WTC11 (cell line): ENCODE data around the gene CNBP. TPM values are rescaled to one million over a fixed set of nuclear protein-coding genes. Genes with fewer than 3 reads are reported as not detected.
"Not testable (repeated sequence)": the region's sequence is repeated elsewhere in the genome, so short reads cannot be mapped to it uniquely, and the experiment has no call there.

Experiments
- ATAC-seq: fragments of 200-7000 bp; cut with Tn5 transposase; 2 replicates; pipeline ENCODE4 v1.10.0; 2021; ENCODE audit warnings: mild to moderate bottlenecking, moderate library complexity
- CTCF ChIA-PET: fragments of 300-600 bp; sonication (Branson Sonifier 250); formaldehyde crosslinking; loops from one replicate; lab custom pipeline; 2021; ENCODE audit warnings: antibody characterized with exemption; lab: Charles Lee
- POLR2A ChIA-PET: fragments of 350-600 bp; sonication (Branson Sonifier 250); formaldehyde crosslinking; loops from one replicate; lab custom pipeline; 2021; ENCODE audit warnings: antibody characterized with exemption; lab: Charles Lee
- DNase-seq: peaks from one replicate; pipeline ENCODE4 v3.0.0; 2021; ENCODE audit warnings: low spot score
- H3K27ac Mint-ChIP-seq: 2 replicates; pipeline ENCODE4 v1.8.0; 2021; ENCODE audit warnings: mixed read lengths
- H3K27me3 Mint-ChIP-seq: 2 replicates; pipeline ENCODE4 v1.8.0; 2021; ENCODE audit warnings: low read depth, mild to moderate bottlenecking, moderate library complexity, mixed read lengths
- H3K36me3 Mint-ChIP-seq: 2 replicates; pipeline ENCODE4 v1.8.0; 2021; ENCODE audit warnings: mixed read lengths
- H3K4me1 Mint-ChIP-seq: 2 replicates; pipeline ENCODE4 v1.8.0; 2022; ENCODE audit warnings: mixed read lengths
- H3K4me3 Mint-ChIP-seq: 2 replicates; pipeline ENCODE4 v1.8.0; 2021; ENCODE audit warnings: mild to moderate bottlenecking, moderate library complexity, mixed read lengths
- H3K9me3 Mint-ChIP-seq: 2 replicates; pipeline ENCODE4 v1.8.0; 2021; ENCODE audit warnings: mixed read lengths
- AR ChIP-seq: fragments of 250-450 bp; sonication (Bioruptor Pico); IDR thresholded peaks from 2 replicates; pipeline ENCODE4 v1.9.0; 2021; ENCODE audit warnings: mild to moderate bottlenecking
- ATF1 ChIP-seq: sonication (generic); formaldehyde crosslinking; IDR thresholded peaks from 2 replicates; pipeline ENCODE4 v1.8.1; 2023; ENCODE audit warnings: mild to moderate bottlenecking, moderate library complexity, missing genetic modification reagents
- CREB1 ChIP-seq: sonication (generic); formaldehyde crosslinking; IDR thresholded peaks from 2 replicates; pipeline ENCODE4 v1.8.0; 2023; ENCODE audit warnings: mild to moderate bottlenecking, missing genetic modification reagents
- E2F1 ChIP-seq: sonication (generic); formaldehyde crosslinking; IDR thresholded peaks from 2 replicates; pipeline ENCODE4 v1.8.0; 2022; ENCODE audit warnings: mild to moderate bottlenecking, missing genetic modification reagents
- E2F5 ChIP-seq: sonication (generic); formaldehyde crosslinking; IDR thresholded peaks from 2 replicates; pipeline ENCODE4 v1.8.1; 2022; ENCODE audit warnings: mild to moderate bottlenecking, moderate library complexity, missing genetic modification reagents
- ETV6 ChIP-seq: sonication (generic); formaldehyde crosslinking; IDR thresholded peaks from 2 replicates; pipeline ENCODE4 v1.8.1; 2022; ENCODE audit warnings: mild to moderate bottlenecking, missing genetic modification reagents
- GRHL2 ChIP-seq: fragments of 250-450 bp; sonication (Bioruptor Pico); IDR thresholded peaks from 2 replicates; pipeline ENCODE4 v1.8.0; 2022; ENCODE audit warnings: mild to moderate bottlenecking, moderate library complexity; ENCODE audit not compliant: insufficient replicate concordance, severe bottlenecking
- GTF2I ChIP-seq: fragments of 250-450 bp; sonication (Bioruptor Pico); conservative IDR thresholded peaks from 2 replicates; pipeline ENCODE4 v1.4.0; 2021; ENCODE audit warnings: mild to moderate bottlenecking
- MAX ChIP-seq: sonication (generic); formaldehyde crosslinking; IDR thresholded peaks from 2 replicates; pipeline ENCODE4 v1.8.0; 2022; ENCODE audit warnings: mild to moderate bottlenecking, missing genetic modification reagents
- MLX ChIP-seq: sonication (generic); formaldehyde crosslinking; IDR thresholded peaks from 2 replicates; pipeline ENCODE4 v1.8.1; 2023; ENCODE audit warnings: mild to moderate bottlenecking, missing genetic modification reagents, moderate library complexity
- RELA ChIP-seq: sonication (generic); formaldehyde crosslinking; IDR thresholded peaks from 2 replicates; pipeline ENCODE4 v1.8.1; 2022; ENCODE audit warnings: missing genetic modification reagents, mild to moderate bottlenecking, borderline replicate concordance
- SP1 ChIP-seq: sonication (generic); formaldehyde crosslinking; conservative IDR thresholded peaks from 2 replicates; pipeline ENCODE4 v1.8.1; 2022; ENCODE audit warnings: missing genetic modification reagents
- TEAD1 ChIP-seq: sonication (generic); formaldehyde crosslinking; IDR thresholded peaks from 2 replicates; pipeline ENCODE4 v1.8.0; 2022; ENCODE audit warnings: mild to moderate bottlenecking, missing genetic modification reagents
- TP53 ChIP-seq: sonication (generic); formaldehyde crosslinking; IDR thresholded peaks from 2 replicates; pipeline ENCODE4 v1.8.1; 2023; ENCODE audit warnings: mild to moderate bottlenecking, missing genetic modification reagents
- ZNF263 ChIP-seq: sonication (generic); formaldehyde crosslinking; IDR thresholded peaks from 2 replicates; pipeline ENCODE4 v1.8.1; 2022; ENCODE audit warnings: low read depth, mild to moderate bottlenecking, moderate library complexity, missing genetic modification reagents
- ZNF281 ChIP-seq: sonication (generic); formaldehyde crosslinking; IDR thresholded peaks from 2 replicates; pipeline ENCODE4 v1.8.0; 2023; ENCODE audit warnings: mild to moderate bottlenecking, missing genetic modification reagents
- ZNF425 ChIP-seq: fragments of 250-450 bp; sonication (Bioruptor Pico); conservative IDR thresholded peaks from 2 replicates; pipeline ENCODE4 v1.9.0; 2021; ENCODE audit warnings: mild to moderate bottlenecking
- ZNF532 ChIP-seq: fragments of 250-450 bp; sonication (Bioruptor Pico); IDR thresholded peaks from 2 replicates; pipeline ENCODE4 v1.9.0; 2021; ENCODE audit warnings: mild to moderate bottlenecking, borderline replicate concordance
- total RNA-seq: library from RNA; stranded (reverse); gene quantifications from 3 replicates; pipeline ENCODE4 v1.2.3, GENCODE V29; 2021

Gene CNBP
- total RNA-seq, 1 experiment from 2014 or later = 329 TPM

- Mint-ChIP-seq H3K4me3 (no peak overlapping the region), H3K27me3 (no peaks in the 10 kb centered on the region), H3K27ac (no peak overlapping the region), H3K4me1 (no peaks in the 10 kb centered on the region), H3K36me3 (peaks cover 6% of the 10 kb centered on the region), H3K9me3 (no peaks in the 10 kb centered on the region)
- DNase-seq = no peak
- TF ChIP-seq ZNF425 (CRISPR knock-in tag) = no peak
- no peak for TF ChIP-seq SP1 (CRISPR knock-in tag)
- no peak for TF ChIP-seq TP53
- no peak for TF ChIP-seq ATF1 (CRISPR knock-in tag)
- TF ChIP-seq TEAD1 (CRISPR knock-in tag) = no peak
- no peak for TF ChIP-seq CREB1 (CRISPR knock-in tag)
- TF ChIP-seq E2F5 (CRISPR knock-in tag) = no peak
- TF ChIP-seq E2F1 (CRISPR knock-in tag) = no peak
- no peak for TF ChIP-seq ZNF263
- TF ChIP-seq MLX (CRISPR knock-in tag) = no peak
- no peak for TF ChIP-seq RELA
- no peak for TF ChIP-seq GTF2I (CRISPR knock-in tag)
- no peak for TF ChIP-seq GRHL2 (CRISPR knock-in tag)
- no peak for TF ChIP-seq ZNF532
- ChIA-PET CTCF (no interaction called here), POLR2A (interaction anchor here (0.7 kb wide), 1 partner anchor 1188 kb away, joined by 5 read pairs; no protein-coding TSS in a partner anchor)
- no peak for ATAC-seq
These were observed 38.9 kb downstream of the CNBP start for GRCh38 chr3:129144786-129145185.

GRCh38 chr3:129141011-129141410, 42.7 kb downstream of the CNBP start:
- H3K36me3 Mint-ChIP-seq = peaks cover 10% of the 10 kb centered on the region
- H3K9me3 Mint-ChIP-seq, ATAC-seq, CTCF ChIA-PET, H3K4me3 Mint-ChIP-seq, H3K27ac Mint-ChIP-seq, DNase-seq, POLR2A ChIA-PET, H3K27me3 Mint-ChIP-seq, H3K4me1 Mint-ChIP-seq: not testable (repeated sequence)

GRCh38 chr3:129139911-129140310, 43.8 kb downstream of the CNBP start:
- no peaks in the 10 kb centered on the region for H3K9me3 Mint-ChIP-seq
- H3K36me3 Mint-ChIP-seq = peaks cover 6% of the 10 kb centered on the region; the same call in 1 of the 2 replicates
- no peak for DNase-seq
- no peak overlapping the region for H3K4me3 Mint-ChIP-seq
- H3K27me3 Mint-ChIP-seq = no peaks in the 10 kb centered on the region; the same call in 1 of the 2 replicates
- ChIA-PET POLR2A (no interaction called here), CTCF (interaction anchor here (0.7 kb wide), 1 partner anchor 112 kb away, joined by 3 read pairs; no protein-coding TSS in a partner anchor)
- no peak for ATAC-seq
- no peak overlapping the region for H3K27ac Mint-ChIP-seq
- H3K4me1 Mint-ChIP-seq = no peaks in the 10 kb centered on the region
- TF ChIP-seq AR (no peak), ZNF281 (no peak), MAX (no peak), ETV6 (no peak)
